HG02973 (cell line): ENCODE results near the gene TET2.
"Not testable (repeated sequence)": the region's sequence is repeated elsewhere in the genome, so short reads cannot be mapped to it uniquely, and the experiment has no call there.

ENCODE experiments used
- ATAC-seq: cut with Tn5 transposase; IDR thresholded peaks from one replicate; pipeline ENCODE4 v1.9.1; 2021; ENCODE audit warnings: moderate library complexity; ENCODE audit not compliant: unreplicated experiment

TET2 gene

GRCh38 chr4:105281124-105281415 lies 134.4 kb downstream of the TET2 start:
- ATAC-seq = no peak

DNA sequence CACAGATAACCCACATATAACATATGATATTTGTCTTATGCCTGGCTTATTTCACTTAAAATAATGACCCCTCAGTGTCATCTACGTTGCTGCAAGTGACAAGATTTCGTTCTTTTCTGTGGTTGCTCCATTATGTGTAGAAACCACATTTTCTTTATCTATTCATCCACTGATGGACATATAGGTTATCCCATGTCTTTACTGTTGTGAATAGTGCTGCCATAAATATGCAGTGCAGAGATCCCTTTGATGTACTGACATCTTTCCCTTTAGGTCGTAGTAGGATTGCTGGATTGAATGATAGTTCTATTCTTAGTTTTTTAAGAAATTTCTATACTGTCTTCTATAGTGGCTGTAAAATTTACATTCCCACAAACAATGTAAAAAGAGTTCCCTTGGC lies 135.8 kb downstream of the TET2 start:
- no peak for ATAC-seq

DNA sequence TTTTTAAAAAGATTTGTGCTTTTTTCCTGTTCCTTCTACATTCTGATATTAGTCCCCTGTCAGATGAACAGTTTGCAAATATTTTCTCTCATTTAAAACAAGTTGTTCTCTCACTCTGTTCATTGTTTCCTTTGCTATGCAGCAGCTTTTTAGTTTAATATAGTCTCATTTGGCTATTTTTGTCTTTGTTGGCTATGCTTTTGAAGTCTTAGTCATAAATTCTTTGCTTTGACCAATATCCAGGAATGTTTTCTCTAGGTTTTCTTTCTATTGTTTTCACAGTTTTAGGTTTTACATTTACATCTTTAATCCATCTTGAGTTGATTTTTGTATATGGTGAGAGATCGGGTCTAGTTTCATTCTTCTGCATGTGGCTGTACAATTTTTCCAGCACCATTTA lies 136.8 kb downstream of the TET2 start:
- ATAC-seq = no peak

- no peak for ATAC-seq
Observed at GRCh38 chr4:105288121-105288520, 141.4 kb downstream of the TET2 start.

GRCh38 chr4:105291925-105292324 lies 145.2 kb downstream of the TET2 start:
- no peak for ATAC-seq

DNA sequence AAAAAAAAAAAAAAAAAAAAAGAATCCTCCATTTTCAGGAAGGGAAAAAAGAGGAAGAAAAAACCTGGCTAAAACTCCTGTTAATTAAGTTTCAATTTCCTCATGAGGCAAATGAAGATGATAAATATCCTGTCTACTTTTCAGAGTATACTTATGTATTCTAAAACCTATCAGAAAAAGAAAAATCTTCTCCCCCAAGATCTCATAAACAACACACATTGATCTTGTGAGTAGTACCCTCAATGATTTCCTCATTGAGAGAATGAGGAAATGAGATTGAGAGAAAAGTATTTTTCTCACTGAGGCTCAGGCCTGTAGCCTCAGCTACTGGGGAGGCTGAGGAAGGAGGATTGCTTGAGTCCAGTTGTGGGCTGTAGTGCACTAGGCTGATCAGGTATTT lies 146.7 kb downstream of the TET2 start:
- ATAC-seq = no peak

DNA sequence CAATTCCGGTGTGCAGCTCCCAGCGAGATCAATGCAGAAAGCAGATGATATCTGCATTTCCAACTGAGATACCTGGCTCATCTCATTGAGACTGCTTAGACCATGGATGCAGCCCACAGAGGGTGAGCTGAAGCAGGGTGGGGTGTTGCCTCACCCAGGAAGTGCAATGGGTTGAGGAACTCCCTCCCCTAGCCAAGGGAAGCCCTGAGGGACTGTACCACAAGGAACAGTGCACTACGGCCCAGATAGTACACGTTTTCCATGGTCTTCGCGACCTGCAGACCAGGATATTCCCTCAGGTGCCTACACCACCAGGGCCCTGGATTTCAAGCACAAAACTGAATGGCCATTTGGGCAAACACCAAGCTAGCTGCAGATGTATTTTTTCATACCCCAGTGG lies 150.0 kb downstream of the TET2 start:
- ATAC-seq = no peak

- ATAC-seq = not testable (repeated sequence)
Observed at GRCh38 chr4:105299027-105299426, 152.4 kb downstream of the TET2 start.

GRCh38 chr4:105304085-105304484 lies 157.4 kb downstream of the TET2 start:
- ATAC-seq = no peak

DNA sequence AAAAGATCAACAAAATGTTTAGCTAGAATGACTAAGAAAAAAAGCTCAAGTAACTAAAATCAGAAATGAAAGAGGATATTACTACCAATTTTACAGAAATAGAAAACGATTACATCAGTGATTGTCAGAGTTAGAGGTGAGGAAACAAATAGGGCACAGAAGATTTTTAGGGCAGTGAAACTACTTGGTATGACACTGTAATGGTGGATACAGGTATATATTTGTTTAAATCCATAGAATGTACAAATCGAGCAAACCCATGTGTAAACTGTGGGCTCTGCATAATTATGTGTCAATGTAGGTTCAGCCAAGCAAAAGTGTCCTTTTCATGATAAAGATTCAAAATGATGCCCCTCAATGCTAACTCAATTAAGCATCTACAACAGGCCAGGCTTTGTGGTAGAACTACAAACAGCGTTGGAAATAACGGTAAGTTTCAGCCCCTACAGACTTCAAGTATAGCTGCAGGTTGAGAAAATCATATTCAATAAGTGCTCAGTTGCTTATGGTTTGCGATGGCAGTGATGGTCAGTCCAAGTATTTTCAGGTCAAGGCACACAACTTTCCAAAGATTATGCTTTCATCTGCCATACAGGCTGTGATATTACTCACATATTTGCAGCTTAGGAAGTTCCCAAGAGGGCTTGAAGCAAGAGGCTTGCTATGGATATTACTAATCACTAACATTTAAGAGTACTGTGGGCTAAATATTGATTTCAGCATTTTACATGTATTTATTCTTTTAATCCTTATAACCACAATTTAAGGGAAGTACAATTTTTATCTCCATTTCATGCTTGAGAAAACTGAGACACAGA lies 158.6 kb downstream of the TET2 start:
- peak; percentile 38 for ATAC-seq

DNA sequence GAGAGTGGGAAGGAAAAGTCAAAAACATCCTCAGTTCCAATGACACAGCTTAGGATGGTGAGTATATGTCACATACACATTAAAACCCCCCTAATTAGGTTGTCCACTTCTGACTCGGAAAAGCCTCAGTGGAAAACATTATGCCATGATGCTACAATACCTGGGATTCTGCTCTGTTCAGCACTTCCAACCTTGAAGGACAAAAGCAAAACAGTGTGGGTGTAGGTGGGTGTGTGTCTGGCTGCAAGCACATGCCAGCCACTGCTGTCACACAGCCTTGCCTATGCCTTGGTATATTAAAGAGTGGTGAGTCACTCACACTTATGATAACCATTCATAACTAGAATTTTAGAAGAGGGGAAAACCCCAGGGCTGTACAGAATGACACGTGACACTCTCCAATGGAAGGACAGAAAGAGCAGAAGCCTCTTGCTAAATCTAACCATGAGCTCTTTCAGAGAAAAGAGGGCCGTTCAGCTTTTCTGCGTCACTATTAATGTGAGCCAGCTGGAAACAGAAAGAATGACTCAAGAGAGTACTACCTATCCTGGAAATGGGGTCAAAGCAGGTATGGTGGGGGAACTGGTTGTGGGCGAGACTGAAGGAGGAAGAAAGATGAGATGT lies 159.6 kb downstream of the TET2 start:
- ATAC-seq = peak; percentile 88

- no peak for ATAC-seq
Observed at GRCh38 chr4:105306820-105307219, 160.1 kb downstream of the TET2 start.

- ATAC-seq = no peak
Observed at GRCh38 chr4:105318486-105318885, 171.8 kb downstream of the TET2 start.

- no peak for ATAC-seq
Observed at GRCh38 chr4:105327222-105327621, 180.5 kb downstream of the TET2 start.

- ATAC-seq = no peak
Observed at GRCh38 chr4:105327956-105328355, 181.3 kb downstream of the TET2 start.

GRCh38 chr4:105329081-105329480 lies 182.4 kb downstream of the TET2 start:
- no peak for ATAC-seq
